Thyroid gland (tissue), 4 donors: Measurements from ENCODE around the gene CABP4. TPM values are rescaled to one million over a fixed set of nuclear protein-coding genes. Genes with fewer than 3 reads are reported as not detected.

Source experiments
- DNase-seq, 2 donors: peaks; one replicate each; pipeline ENCODE4 v3.0.0-alpha.2; 2019
- H3K27ac ChIP-seq, 3 donors: fragments of 200-600 bp; sonication (generic); 1 replicate in 2 of 3; 2 replicates in 1 of 3; pipeline ENCODE4 v1.5.1; 2016 to 2019; ENCODE audit warnings: mild to moderate bottlenecking in 1 of 3, moderate library complexity in 1 of 3
- H3K27me3 ChIP-seq: fragments of 200-600 bp; sonication (generic); one replicate; pipeline ENCODE4 v1.5.1; 2019
- H3K36me3 ChIP-seq, 2 donors: fragments of 200-600 bp; sonication (generic); one replicate each; pipeline ENCODE4 v1.5.1; 2016 to 2019
- H3K4me1 ChIP-seq, 2 donors: fragments of 200-600 bp; sonication (generic); one replicate each; pipeline ENCODE4 v1.5.1; 2017 to 2019
- H3K4me3 ChIP-seq, 3 donors: fragments of 200-600 bp; sonication (generic); replicated peaks in 1 of 3; 1 replicate in 2 of 3; 2 replicates in 1 of 3; pipeline ENCODE4 v1.5.1; 2016; ENCODE audit warnings: mild to moderate bottlenecking in 1 of 3
- H3K9me3 ChIP-seq: fragments of 200-600 bp; sonication (generic); one replicate; pipeline ENCODE4 v1.5.1; 2017
- CTCF ChIP-seq, 6 experiments: fragments of 200-600 bp in 3 of 6; fragments of 450-650 bp in 3 of 6; sonication (generic) in 3 of 6; IDR thresholded peaks; one replicate each; pipeline ENCODE4 v1.5.1; 2016 to 2019; ENCODE audit warnings: antibody characterized with exemption in 6 of 6, mild to moderate bottlenecking in 2 of 6, inconsistent platforms in 1 of 6, moderate library complexity in 1 of 6
- POLR2A ChIP-seq, 2 donors: fragments of 450-650 bp; IDR thresholded peaks; one replicate each; pipeline ENCODE4 v1.6.1; 2017; ENCODE audit warnings: antibody characterized with exemption in 2 of 2, mild to moderate bottlenecking in 2 of 2, moderate library complexity in 1 of 2
- WGBS, 2 donors: methylation state at CpG; one replicate each; pipeline ENCODE4 v1.1.5; 2017; 5-methylcytosine and 5-hydroxymethylcytosine counted together
- intact Hi-C: fragments of 100-400 bp; cut with DNase I; formaldehyde crosslinking; loops from one replicate; pipeline ENCODE4 v1.15.1; 2023
- microRNA-seq: library from miRNA; unstranded; fragments of <30 nt; microRNA quantifications from one replicate; pipeline ENCODE4, GENCODE V29; 2016
- small RNA-seq: library from RNA; depleted of rRNA; stranded (forward); fragments of <200 nt; gene quantifications from one replicate; pipeline ENCODE3, GENCODE V24; 2016
- total RNA-seq, 4 donors: library from RNA; depleted of rRNA; stranded (reverse); fragments of >200 nt; gene quantifications; one replicate each; pipeline ENCODE4 v1.2.3, GENCODE V29; 2016

Gene CABP4
- total RNA-seq, 4 donors from 2014 or later: 0.33 to 6.4 (median 0.39) TPM; not detected in 1

- Histone ChIP-seq H3K27ac (peak overlapping the region; percentile 93 to 99 (median 95)), H3K36me3 (peaks cover 0 to 3% of the 10 kb centered on the region in 2 donors), H3K4me3 (peak overlapping the region; percentile 33 to 83 (median 56)), H3K4me1 (peaks cover 27 to 31% of the 10 kb centered on the region in 2 donors), H3K27me3 (no peaks in the 10 kb centered on the region), H3K9me3 (no peaks in the 10 kb centered on the region)
- intact Hi-C loops: loop anchor here (5.0 to 10.0 kb wide), 2 partner anchors 116 to 154 kb away; partner anchors contain the start of genes POLD4 and RAD9A
- TF ChIP-seq POLR2A (IDR thresholded peaks at IDR 0.05): peak; percentile 68 to 69
- no peak for TF ChIP-seq CTCF (IDR thresholded peaks at IDR 0.05)
- 1% methylated on average over 22 to 28 of the region's 57 CpGs for WGBS, 2 donors
- DNase-seq: peak; percentile 99
These were observed 53.5 kb downstream of the CABP4 start for GRCh38 chr11:67508486-67509121.

GRCh38 chr11:67510023-67510345, 54.8 kb downstream of the CABP4 start:
- H3K9me3 ChIP-seq: no peaks in the 10 kb centered on the region
- intact Hi-C loops: no loop called here
- WGBS, 2 donors: 60 to 66% methylated on average over 3 of the region's 3 CpGs
- no peak overlapping the region for H3K27ac ChIP-seq
- H3K27me3 ChIP-seq: no peaks in the 10 kb centered on the region
- peaks cover 0 to 3% of the 10 kb centered on the region in 2 donors for H3K36me3 ChIP-seq
- H3K4me3 ChIP-seq: no peak overlapping the region
- no peak for DNase-seq
- TF ChIP-seq CTCF (IDR thresholded peaks at IDR 0.05) (no peak), POLR2A (IDR thresholded peaks at IDR 0.05) (no peak)
- H3K4me1 ChIP-seq: peaks cover 24 to 25% of the 10 kb centered on the region in 2 donors

Small RNA genes lying within 50 kb of the gene (microRNA-seq; reads per million reads assigned to microRNA genes)
- gene MIR6752: not detected

Small RNA genes lying within 50 kb of the gene (small RNA-seq; reads per million reads assigned to genes)
- gene MIR6752: not detected

Other genes with a start within 250 kb of the CABP4 start
- gene GRK2, start 188.9 kb upstream of the CABP4 start, total RNA-seq: 10 to 100 TPM; 32.8 to 55.8 (median 40.6) TPM
- gene ANKRD13D, start 166.1 kb upstream of the CABP4 start, total RNA-seq: 10 to 100 TPM; 27.9 to 36.8 (median 31.5) TPM
- 10 to 100 TPM; 50.5 to 59.9 (median 54.4) TPM for gene SSH3, start 151.8 kb upstream of the CABP4 start, total RNA-seq
- gene POLD4, start 101.8 kb upstream of the CABP4 start, total RNA-seq: 100 to 1,000 TPM in 1 of 4 donors, 10 to 100 TPM in 3; 38.6 to 105 (median 60.6) TPM
- gene CLCF1, start 81.8 kb upstream of the CABP4 start, total RNA-seq: 1 to 10 TPM; 4.3 to 9.4 (median 6.9) TPM
- gene RAD9A, start 63.4 kb upstream of the CABP4 start, total RNA-seq: 10 to 100 TPM; 22.7 to 38.0 (median 31.0) TPM
- 100 to 1,000 TPM; 164 to 216 (median 191) TPM for gene PPP1CA, start 53.5 kb upstream of the CABP4 start, total RNA-seq
- 10 to 100 TPM in 2 of 4 donors, 1 to 10 TPM in 2; 8.8 to 16.0 (median 11.6) TPM for gene TBC1D10C, start 51.3 kb upstream of the CABP4 start, total RNA-seq
- 1 to 10 TPM; 3.8 to 9.8 (median 5.9) TPM for gene CARNS1, start 39.7 kb upstream of the CABP4 start, total RNA-seq
- 100 to 1,000 TPM in 1 of 4 donors, 10 to 100 TPM in 3; 44.1 to 102 (median 62.2) TPM for gene RPS6KB2, start 26.9 kb upstream of the CABP4 start, total RNA-seq
- gene PTPRCAP, start 17.7 kb upstream of the CABP4 start, total RNA-seq: 1 to 10 TPM; 5.6 to 7.2 (median 6.4) TPM
- gene CORO1B, start 11.9 kb upstream of the CABP4 start, total RNA-seq: 100 to 1,000 TPM in 1 of 4 donors, 10 to 100 TPM in 3; 73.9 to 102 (median 81.3) TPM
- gene GPR152, start 2.6 kb upstream of the CABP4 start, total RNA-seq: not detected
- 100 to 1,000 TPM in 1 of 4 donors, 10 to 100 TPM in 3; 69.0 to 138 (median 95.8) TPM for gene TMEM134, start 13.9 kb downstream of the CABP4 start, total RNA-seq
- gene AIP, start 27.7 kb downstream of the CABP4 start, total RNA-seq: 100 to 1,000 TPM in 1 of 4 donors, 10 to 100 TPM in 3; 58.2 to 100 (median 83.2) TPM
- 10 to 100 TPM; 22.8 to 52.6 (median 47.2) TPM for gene PITPNM1, start 50.0 kb downstream of the CABP4 start, total RNA-seq
- 100 to 1,000 TPM in 2 of 4 donors, 10 to 100 TPM in 2; 90.0 to 240 (median 148) TPM for gene CDK2AP2, start 52.8 kb downstream of the CABP4 start, total RNA-seq
- gene CABP2, start 68.1 kb downstream of the CABP4 start, total RNA-seq: not detected
- gene GSTP1, start 128.5 kb downstream of the CABP4 start, total RNA-seq: 1,000 to 10,000 TPM in 3 of 4 donors, 100 to 1,000 TPM in 1; 877 to 4,013 (median 1,716) TPM
- gene NDUFV1, start 151.6 kb downstream of the CABP4 start, total RNA-seq: 100 to 1,000 TPM; 323 to 401 (median 356) TPM
- 10 to 100 TPM; 16.7 to 67.7 (median 51.1) TPM for gene NUDT8, start 174.6 kb downstream of the CABP4 start, total RNA-seq
- not detected for gene TBX10, start 184.4 kb downstream of the CABP4 start, total RNA-seq
- gene ACY3, start 195.4 kb downstream of the CABP4 start, total RNA-seq: not detected
- 1 to 10 TPM in 1 of 4 donors, not detected in 3; 1.3 TPM for gene ALDH3B2, start 219.3 kb downstream of the CABP4 start, total RNA-seq